ENCODE results near the gene TAF1L. TPM values are rescaled to one million over a fixed set of nuclear protein-coding genes. Genes with fewer than 3 reads are reported as not detected.
"Not testable (repeated sequence)": the region's sequence is repeated elsewhere in the genome, so short reads cannot be mapped to it uniquely, and the experiment has no call there.

The TAF1L gene, protein sequence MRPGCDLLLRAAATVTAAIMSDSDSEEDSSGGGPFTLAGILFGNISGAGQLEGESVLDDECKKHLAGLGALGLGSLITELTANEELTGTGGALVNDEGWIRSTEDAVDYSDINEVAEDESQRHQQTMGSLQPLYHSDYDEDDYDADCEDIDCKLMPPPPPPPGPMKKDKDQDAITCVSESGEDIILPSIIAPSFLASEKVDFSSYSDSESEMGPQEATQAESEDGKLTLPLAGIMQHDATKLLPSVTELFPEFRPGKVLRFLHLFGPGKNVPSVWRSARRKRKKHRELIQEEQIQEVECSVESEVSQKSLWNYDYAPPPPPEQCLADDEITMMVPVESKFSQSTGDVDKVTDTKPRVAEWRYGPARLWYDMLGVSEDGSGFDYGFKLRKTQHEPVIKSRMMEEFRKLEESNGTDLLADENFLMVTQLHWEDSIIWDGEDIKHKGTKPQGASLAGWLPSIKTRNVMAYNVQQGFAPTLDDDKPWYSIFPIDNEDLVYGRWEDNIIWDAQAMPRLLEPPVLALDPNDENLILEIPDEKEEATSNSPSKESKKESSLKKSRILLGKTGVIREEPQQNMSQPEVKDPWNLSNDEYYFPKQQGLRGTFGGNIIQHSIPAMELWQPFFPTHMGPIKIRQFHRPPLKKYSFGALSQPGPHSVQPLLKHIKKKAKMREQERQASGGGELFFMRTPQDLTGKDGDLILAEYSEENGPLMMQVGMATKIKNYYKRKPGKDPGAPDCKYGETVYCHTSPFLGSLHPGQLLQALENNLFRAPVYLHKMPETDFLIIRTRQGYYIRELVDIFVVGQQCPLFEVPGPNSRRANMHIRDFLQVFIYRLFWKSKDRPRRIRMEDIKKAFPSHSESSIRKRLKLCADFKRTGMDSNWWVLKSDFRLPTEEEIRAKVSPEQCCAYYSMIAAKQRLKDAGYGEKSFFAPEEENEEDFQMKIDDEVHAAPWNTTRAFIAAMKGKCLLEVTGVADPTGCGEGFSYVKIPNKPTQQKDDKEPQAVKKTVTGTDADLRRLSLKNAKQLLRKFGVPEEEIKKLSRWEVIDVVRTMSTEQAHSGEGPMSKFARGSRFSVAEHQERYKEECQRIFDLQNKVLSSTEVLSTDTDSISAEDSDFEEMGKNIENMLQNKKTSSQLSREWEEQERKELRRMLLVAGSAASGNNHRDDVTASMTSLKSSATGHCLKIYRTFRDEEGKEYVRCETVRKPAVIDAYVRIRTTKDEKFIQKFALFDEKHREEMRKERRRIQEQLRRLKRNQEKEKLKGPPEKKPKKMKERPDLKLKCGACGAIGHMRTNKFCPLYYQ (N-terminal part only)
- total RNA-seq: 0.05 and 0.07 TPM in 2 replicates

DNA sequence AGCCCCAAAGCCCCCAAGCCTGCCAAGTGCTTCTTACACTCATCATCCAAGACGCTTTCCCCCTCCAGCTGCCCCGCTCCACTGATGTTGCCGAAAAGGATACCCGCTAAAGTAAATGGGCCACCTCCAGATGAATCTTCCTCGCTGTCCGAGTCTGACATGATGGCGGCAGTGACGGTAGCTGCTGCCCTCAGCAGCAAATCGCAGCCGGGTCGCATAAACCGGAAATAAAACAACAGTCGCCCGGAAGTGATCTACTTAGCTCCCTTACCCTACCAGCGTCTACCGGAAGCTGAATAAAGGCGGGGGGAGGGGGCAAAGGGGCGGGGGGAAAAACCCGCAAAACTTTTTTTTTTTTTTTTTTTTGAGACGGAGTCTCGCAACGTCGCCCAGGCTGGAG, at the start of gene TAF1L:
TSS of gene TAF1L (minus strand) at position 308 of the 400 bp plus-strand sequence. CDS start at position 218, 90 bp downstream.
- intact Hi-C loops (cut with micrococcal nuclease): no loop called here

DNA sequence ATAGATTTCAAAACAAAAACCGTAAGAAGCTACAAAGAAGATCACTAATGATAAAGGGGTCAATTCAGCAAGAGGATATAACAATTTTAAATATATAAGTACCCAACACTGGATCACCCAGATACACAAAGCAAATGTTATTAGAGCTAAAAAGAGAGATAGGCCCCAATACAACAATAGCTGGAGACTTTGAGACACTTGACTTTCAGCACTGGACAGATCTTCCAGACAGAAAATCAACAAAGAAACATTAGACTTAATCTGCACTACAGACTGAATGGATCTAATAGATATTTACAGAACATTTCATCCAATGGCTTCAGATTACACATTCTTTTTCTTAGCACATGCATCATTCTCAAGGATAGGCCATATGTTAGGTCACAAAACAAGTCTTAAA, 46.3 kb upstream of the TAF1L start:
- intact Hi-C loops (cut with micrococcal nuclease): no loop called here

DNA sequence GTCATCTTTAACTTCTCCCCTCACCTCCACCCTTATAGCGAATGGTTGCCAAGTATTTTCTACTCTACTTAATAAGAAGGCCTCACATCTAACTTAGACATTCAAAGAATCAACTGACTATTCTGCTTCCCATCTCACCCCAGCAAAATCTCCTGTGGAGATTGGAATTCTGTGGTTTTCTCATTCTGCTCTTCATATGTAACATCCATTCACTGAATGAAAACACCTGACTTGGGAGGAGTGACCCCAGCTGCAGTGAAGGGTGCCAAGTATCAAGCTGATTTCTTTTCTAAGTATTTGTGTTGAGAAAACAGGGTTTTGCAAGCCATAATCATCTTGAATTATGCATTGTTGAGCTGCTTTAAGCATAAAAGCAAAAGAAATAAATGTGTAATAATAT, 42.5 kb upstream of the TAF1L start:
- intact Hi-C loops (cut with micrococcal nuclease): no loop called here

- intact Hi-C loops (cut with micrococcal nuclease): no loop called here
Measured at GRCh38 chr9:32672469-32672868, 37.0 kb upstream of the TAF1L start.

GRCh38 chr9:32671333-32671732, 35.9 kb upstream of the TAF1L start:
- intact Hi-C loops (cut with micrococcal nuclease): no loop called here

GRCh38 chr9:32665101-32665500, 29.6 kb upstream of the TAF1L start:
- intact Hi-C loops (cut with micrococcal nuclease): no loop called here

- intact Hi-C loops (cut with micrococcal nuclease): no loop called here
Measured at GRCh38 chr9:32663741-32664140, 28.3 kb upstream of the TAF1L start.

DNA sequence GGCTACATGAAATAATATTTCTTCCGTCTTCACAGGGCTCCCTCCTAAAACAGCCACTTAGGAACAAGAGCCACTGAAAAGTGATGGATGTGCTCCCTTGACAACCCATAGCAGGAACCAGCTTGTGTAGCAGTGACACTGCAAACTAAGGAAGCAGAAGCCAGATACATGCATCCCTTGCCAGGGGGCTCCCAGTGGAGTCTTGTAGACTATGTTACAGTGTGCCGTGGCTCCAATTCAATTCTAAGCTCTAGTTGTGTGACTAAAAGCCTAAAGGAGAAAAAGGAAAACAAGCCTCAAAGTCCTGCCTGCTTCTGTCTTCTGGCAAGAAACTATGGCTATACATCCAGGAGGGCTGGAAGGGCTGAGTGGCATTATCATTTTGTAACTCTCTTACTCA, 12.2 kb upstream of the TAF1L start:
- intact Hi-C loops (cut with micrococcal nuclease): no loop called here

DNA sequence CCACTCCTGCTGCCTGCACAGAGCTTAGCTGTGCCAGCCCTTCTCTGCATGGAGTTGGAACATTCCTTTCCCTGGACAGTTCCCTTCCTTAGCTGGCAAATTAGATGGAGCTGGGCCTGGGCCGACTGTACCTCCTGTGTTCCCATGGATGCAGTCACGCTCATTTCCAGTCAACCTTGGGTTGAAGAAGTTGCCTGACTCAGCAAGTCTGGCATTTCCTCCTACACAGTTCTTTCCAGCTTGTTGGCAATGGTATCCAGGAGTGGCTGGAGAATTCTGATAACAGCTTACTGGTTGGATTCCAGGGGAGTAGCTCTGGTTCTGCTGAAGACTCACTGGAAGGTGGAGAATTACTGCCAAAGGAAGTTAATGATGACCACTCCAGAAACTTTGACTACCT, 9.2 kb upstream of the TAF1L start:
- intact Hi-C loops (cut with micrococcal nuclease): no loop called here

GRCh38 chr9:32633151-32633550, 2.3 kb downstream of the TAF1L start:
- intact Hi-C loops (cut with micrococcal nuclease): not testable (repeated sequence)

GRCh38 chr9:32631991-32632390, 3.5 kb downstream of the TAF1L start:
- intact Hi-C loops (cut with micrococcal nuclease): no loop called here

DNA sequence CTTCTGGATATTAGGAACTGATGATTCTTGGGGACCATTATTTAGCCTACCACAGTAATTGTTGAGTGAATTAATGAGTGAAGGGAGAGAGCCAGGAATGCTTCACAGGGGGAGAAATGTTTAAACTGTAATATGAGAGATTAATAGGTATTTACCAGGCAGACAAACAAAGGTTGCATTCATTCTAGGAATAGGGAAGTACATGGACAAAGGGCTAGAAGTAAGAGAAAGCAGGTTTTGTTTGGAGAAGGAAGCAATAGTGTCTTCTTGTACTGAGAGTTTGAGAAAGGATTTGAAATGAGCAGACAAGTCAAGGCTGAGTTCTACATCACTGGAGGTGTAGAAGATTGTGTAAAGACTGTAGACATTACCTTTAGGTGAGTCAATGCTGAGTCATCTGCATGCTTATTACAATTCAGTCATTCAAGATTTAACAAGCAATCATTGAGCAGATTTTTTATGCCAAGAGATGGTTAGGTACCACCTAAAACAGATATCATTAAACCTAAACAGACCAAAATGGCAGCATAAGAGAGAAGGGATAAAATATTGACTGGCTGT, 8.0 kb downstream of the TAF1L start:
- intact Hi-C loops (cut with micrococcal nuclease): no loop called here

- intact Hi-C loops (cut with micrococcal nuclease): no loop called here
Measured at GRCh38 chr9:32625320-32625719, 10.1 kb downstream of the TAF1L start.

GRCh38 chr9:32622948-32623347, 12.5 kb downstream of the TAF1L start:
- intact Hi-C loops (cut with micrococcal nuclease): no loop called here

DNA sequence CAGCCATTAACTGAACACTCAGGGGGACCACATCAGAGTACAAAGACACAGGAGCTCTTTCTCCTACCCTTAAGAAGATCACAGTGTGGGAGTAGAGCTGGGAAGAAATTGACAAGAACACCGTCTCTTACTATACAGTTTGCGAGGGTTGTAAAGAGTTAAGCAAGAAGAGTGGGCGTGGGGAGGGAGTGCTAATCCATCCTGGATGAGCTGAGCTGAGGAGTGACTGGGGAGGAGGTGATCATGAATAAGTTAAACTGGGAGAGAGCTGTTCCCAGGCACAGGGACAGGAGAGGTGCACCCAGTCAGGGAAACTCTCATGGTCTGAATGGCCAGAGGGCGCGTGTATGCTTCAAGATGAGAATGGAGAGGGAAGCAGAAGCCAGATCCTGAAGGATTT, 17.2 kb downstream of the TAF1L start:
- intact Hi-C loops (cut with micrococcal nuclease): no loop called here

DNA sequence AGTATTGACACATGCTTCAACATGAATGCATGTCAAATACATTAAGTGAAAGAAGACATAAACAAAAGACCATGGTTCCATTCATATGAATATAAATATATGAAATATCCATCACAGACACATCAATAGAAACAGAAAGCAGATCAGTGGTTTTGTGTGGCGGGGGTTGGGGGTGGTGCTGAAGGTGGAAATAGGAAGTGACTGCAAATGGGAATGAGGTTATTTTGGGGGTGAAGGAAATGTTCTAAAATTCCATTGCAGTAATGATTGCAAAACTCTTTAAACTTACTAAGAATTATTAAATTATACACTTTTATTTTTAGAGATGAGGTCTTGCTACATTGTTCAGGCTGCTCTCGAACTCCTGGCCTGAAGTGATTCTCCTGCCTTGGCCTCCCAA, 28.7 kb downstream of the TAF1L start:
- intact Hi-C loops (cut with micrococcal nuclease): no loop called here

- intact Hi-C loops (cut with micrococcal nuclease): no loop called here
Measured at GRCh38 chr9:32603914-32604852, 31.3 kb downstream of the TAF1L start.

- intact Hi-C loops (cut with micrococcal nuclease): not testable (repeated sequence)
Measured at GRCh38 chr9:32599021-32599420, 36.4 kb downstream of the TAF1L start.

DNA sequence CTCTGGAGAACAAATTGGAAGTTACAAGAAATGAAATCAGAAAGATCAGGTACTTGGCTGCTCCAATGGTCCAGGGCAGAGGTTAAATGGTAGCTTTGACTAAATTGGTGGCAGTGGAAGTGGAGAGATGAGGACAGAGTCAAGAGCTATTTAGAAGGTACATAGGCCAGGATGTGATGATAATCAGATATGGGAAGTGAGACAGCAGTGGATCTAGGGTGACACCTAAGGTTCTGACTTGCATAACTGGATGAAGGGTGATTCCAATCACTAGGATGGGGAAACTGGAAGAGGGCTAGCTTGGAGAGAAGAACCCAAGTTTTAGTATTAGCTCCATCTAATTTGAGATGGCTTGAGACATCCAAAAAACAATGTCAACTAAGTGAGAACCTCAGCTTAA, 38.5 kb downstream of the TAF1L start:
- intact Hi-C loops (cut with micrococcal nuclease): no loop called here

Data from T-helper 2 cell treated with Interferon-gamma antibody and Interleukin-4, amounts not matched to agents 100 ng/mL and 5 ng/mL, for 36 hours (primary cell).